Iris pigment epithelial cell (primary cell): ENCODE data around the gene ZNF532.
"Not testable (repeated sequence)": the region's sequence is repeated elsewhere in the genome, so short reads cannot be mapped to it uniquely, and the experiment has no call there.

ENCODE experiments used
- DNase-seq: peaks from one replicate; pipeline ENCODE4 v3.0.0-alpha.2; 2011; ENCODE audit warnings: low read depth

Gene ZNF532

GRCh38 chr18:58864146-58865032 is at the start of gene ZNF532:
TSS of gene ZNF532 (plus strand) at chr18:58864877. CDS start in a region left out here.
- peak; percentile 78 for DNase-seq

GRCh38 chr18:58819051-58819450 is 45.6 kb upstream of the ZNF532 start:
- DNase-seq: no peak

- DNase-seq: no peak
These were observed 44.4 kb upstream of the ZNF532 start for GRCh38 chr18:58820251-58820650.

- no peak for DNase-seq
These were observed 41.7 kb upstream of the ZNF532 start for GRCh38 chr18:58822944-58823343.

GRCh38 chr18:58823412-58823811 is 41.3 kb upstream of the ZNF532 start:
- no peak for DNase-seq

- DNase-seq: not testable (repeated sequence)
These were observed 37.8 kb upstream of the ZNF532 start for GRCh38 chr18:58826926-58827325.

- DNase-seq: no peak
These were observed 37.2 kb upstream of the ZNF532 start for GRCh38 chr18:58827428-58827827.

- DNase-seq: no peak
These were observed 36.8 kb upstream of the ZNF532 start for GRCh38 chr18:58827886-58828285.

GRCh38 chr18:58828399-58829121 is 36.1 kb upstream of the ZNF532 start:
- peak; percentile 27 for DNase-seq

- DNase-seq: peak; percentile 31
These were observed 35.4 kb upstream of the ZNF532 start for GRCh38 chr18:58829263-58829662.

GRCh38 chr18:58829886-58830285 is 34.8 kb upstream of the ZNF532 start:
- DNase-seq: not testable (repeated sequence)

- peak; percentile 84 for DNase-seq
These were observed 33.1 kb upstream of the ZNF532 start for GRCh38 chr18:58831606-58832005.

- DNase-seq: no peak
These were observed 26.4 kb upstream of the ZNF532 start for GRCh38 chr18:58838165-58838860.

- no peak for DNase-seq
These were observed 25.7 kb upstream of the ZNF532 start for GRCh38 chr18:58838946-58839345.

GRCh38 chr18:58842978-58843687 is 21.5 kb upstream of the ZNF532 start:
- no peak for DNase-seq

- no peak for DNase-seq
These were observed 21.0 kb upstream of the ZNF532 start for GRCh38 chr18:58843688-58844035.

GRCh38 chr18:58844871-58845270 is 19.8 kb upstream of the ZNF532 start:
- peak; percentile 20 for DNase-seq

- DNase-seq: no peak
These were observed 18.6 kb upstream of the ZNF532 start for GRCh38 chr18:58845928-58846724.

GRCh38 chr18:58847383-58848071 is 17.1 kb upstream of the ZNF532 start:
- DNase-seq: no peak

GRCh38 chr18:58848685-58849084 is 16.0 kb upstream of the ZNF532 start:
- DNase-seq: peak; percentile 68
